ENCODE results near the gene TMEM183A.
A peak's percentile ranks its signal among the peaks of the same experiment; 100 is the strongest.

TMEM183A gene

GRCh38 chr1:203048086-203048485 lies 40.9 kb downstream of the TMEM183A start:
- DNase-seq, result no peak

GRCh38 chr1:203048555-203049051 lies 41.4 kb downstream of the TMEM183A start:
- no peak for DNase-seq

- no peak for DNase-seq
These were observed 41.9 kb downstream of the TMEM183A start for GRCh38 chr1:203049077-203049476.

GRCh38 chr1:203049576-203050180 lies 42.5 kb downstream of the TMEM183A start:
- DNase-seq, result no peak

- no peak for DNase-seq
These were observed 43.7 kb downstream of the TMEM183A start for GRCh38 chr1:203050826-203051225.

GRCh38 chr1:203051841-203052324 lies 44.7 kb downstream of the TMEM183A start:
- DNase-seq, result no peak

- no peak for DNase-seq
These were observed 45.4 kb downstream of the TMEM183A start for GRCh38 chr1:203052601-203053000.

- DNase-seq, result no peak
These were observed 47.0 kb downstream of the TMEM183A start for GRCh38 chr1:203054184-203054583.

GRCh38 chr1:203054642-203055041 lies 47.5 kb downstream of the TMEM183A start:
- no peak for DNase-seq

GRCh38 chr1:203055161-203055799 lies 48.1 kb downstream of the TMEM183A start:
- DNase-seq, result no peak

GRCh38 chr1:203056012-203056411 lies 48.8 kb downstream of the TMEM183A start:
- DNase-seq, result no peak

- DNase-seq, result no peak
These were observed 49.3 kb downstream of the TMEM183A start for GRCh38 chr1:203056516-203056915.

GRCh38 chr1:203057911-203058675 lies 50.9 kb downstream of the TMEM183A start:
- DNase-seq, result peak; percentile 47 to 53

GRCh38 chr1:203058676-203058935 lies 51.4 kb downstream of the TMEM183A start:
- DNase-seq, result peak in 1 of 2 experiments; percentile 29

- DNase-seq, result peak; percentile 59 to 68
These were observed 52.3 kb downstream of the TMEM183A start for GRCh38 chr1:203059485-203059884.

- no peak for DNase-seq
These were observed 52.9 kb downstream of the TMEM183A start for GRCh38 chr1:203060115-203060514.

- DNase-seq, result peak; percentile 37 to 44
These were observed 56.1 kb downstream of the TMEM183A start for GRCh38 chr1:203063287-203063686.

GRCh38 chr1:203065191-203065590 lies 58.0 kb downstream of the TMEM183A start:
- no peak for DNase-seq

GRCh38 chr1:203065986-203066385 lies 58.8 kb downstream of the TMEM183A start:
- DNase-seq, result no peak

- DNase-seq, result no peak
These were observed 59.8 kb downstream of the TMEM183A start for GRCh38 chr1:203066965-203067364.

- DNase-seq, result peak; percentile 27 to 29
These were observed 62.0 kb downstream of the TMEM183A start for GRCh38 chr1:203069030-203069747.

- no peak for DNase-seq
These were observed 64.9 kb downstream of the TMEM183A start for GRCh38 chr1:203072002-203072602.

- no peak for DNase-seq
These were observed 65.7 kb downstream of the TMEM183A start for GRCh38 chr1:203072911-203073310.

All from Kasumi-1 (cell line).